B cell (primary cell): ENCODE measurements around the gene HES5. TPM values are rescaled to one million over a fixed set of nuclear protein-coding genes. Genes with fewer than 3 reads are reported as not detected.

ENCODE experiments used
- ATAC-seq: fragments of 200-7000 bp; cut with Tn5 transposase; one replicate; pipeline ENCODE4 v1.10.0; 2021; ENCODE audit warnings: low read depth, mild to moderate bottlenecking, moderate number of reproducible peaks, moderate library complexity
- CTCF ChIA-PET: fragments of 350-600 bp; sonication (Branson Sonifier 250); formaldehyde crosslinking; loops from one replicate; lab custom pipeline; 2021; ENCODE audit warnings: antibody characterized with exemption, inconsistent platforms; lab: Charles Lee
- POLR2A ChIA-PET: fragments of 350-600 bp; sonication (Branson Sonifier 250); formaldehyde crosslinking; loops from one replicate; lab custom pipeline; 2021; ENCODE audit warnings: antibody characterized with exemption; lab: Charles Lee
- DNase-seq: peaks from one replicate; pipeline ENCODE4 v3.0.0; 2013
- H2AFZ ChIP-seq: 2 replicates; pipeline ENCODE4 v1.6.1; 2012; ENCODE audit warnings: mild to moderate bottlenecking, low read depth, low read length; ENCODE audit not compliant: insufficient read depth, poor library complexity, severe bottlenecking
- H3K27ac ChIP-seq, 2 donors: 1 replicate in 1 of 2; 2 replicates in 1 of 2; pipeline ENCODE4 v1.5.1; 2012 to 2013; ENCODE audit warnings: low read length in 2 of 2, mild to moderate bottlenecking in 2 of 2, moderate library complexity in 1 of 2
- H3K27me3 ChIP-seq, 4 experiments: fragments of 200-600 bp in 1 of 4; sonication (generic) in 1 of 4; replicated peaks in 1 of 4; 1 replicate in 2 of 4; 2 replicates in 2 of 4; pipeline versions ENCODE4 v1.6.1 to v1.7.0; 2013 to 2016; ENCODE audit warnings: low read length in 3 of 4, mild to moderate bottlenecking in 2 of 4, mixed read lengths in 1 of 4, moderate library complexity in 1 of 4; ENCODE audit not compliant: insufficient read depth in 4 of 4, control insufficient read depth in 3 of 4; ENCODE audit errors: control extremely low read depth in 1 of 4
- H3K36me3 ChIP-seq, 2 experiments: replicated peaks in 1 of 2; 1 replicate in 1 of 2; 2 replicates in 1 of 2; pipeline versions ENCODE4 v1.6.1 to v1.7.1; 2013; ENCODE audit warnings: low read length in 1 of 2; ENCODE audit not compliant: insufficient read depth in 2 of 2, control insufficient read depth in 1 of 2; ENCODE audit errors: control extremely low read depth in 1 of 2, extremely low read depth in 1 of 2
- H3K4me1 ChIP-seq, 2 donors: fragments of 200-600 bp in 1 of 2; sonication (generic) in 1 of 2; 1 replicate in 1 of 2; 2 replicates in 1 of 2; pipeline versions ENCODE4 v1.5.1 to v1.6.1; 2013 to 2017; ENCODE audit warnings: low read length in 2 of 2; ENCODE audit not compliant: control insufficient read depth in 2 of 2, insufficient read depth in 2 of 2
- H3K4me2 ChIP-seq: replicated peaks from 2 replicates; pipeline ENCODE3; 2012; ENCODE audit warnings: mild to moderate bottlenecking, low read depth, low read length; ENCODE audit not compliant: poor library complexity, severe bottlenecking
- H3K4me3 ChIP-seq, 5 experiments: fragments of 200-600 bp in 1 of 5; sonication (generic) in 1 of 5; 1 replicate in 3 of 5; 2 replicates in 2 of 5; pipeline versions ENCODE4 v1.5.1 to v1.7.0; 2011 to 2016; ENCODE audit warnings: low read length in 4 of 5, mild to moderate bottlenecking in 4 of 5, low read depth in 2 of 5, control low read depth in 1 of 5, moderate library complexity in 1 of 5; ENCODE audit not compliant: insufficient read depth in 1 of 5; ENCODE audit errors: control extremely low read depth in 1 of 5, extremely low read depth in 1 of 5
- H3K79me2 ChIP-seq: fragments of 200-600 bp; sonication (generic); one replicate; pipeline ENCODE4 v1.6.0; 2016; ENCODE audit warnings: low read length; ENCODE audit not compliant: control insufficient read depth, insufficient read depth
- H3K9ac ChIP-seq: fragments of 200-600 bp; sonication (generic); 2 replicates; pipeline ENCODE4 v1.6.1; 2017; ENCODE audit warnings: mild to moderate bottlenecking, low read length, moderate library complexity
- H3K9me3 ChIP-seq, 3 donors: one replicate each; pipeline versions ENCODE4 v1.6.1 to v1.7.1; 2013; ENCODE audit warnings: low read length in 2 of 3; ENCODE audit not compliant: control insufficient read depth in 2 of 3, insufficient read depth in 1 of 3; ENCODE audit errors: control extremely low read depth in 1 of 3
- H4K20me1 ChIP-seq: 2 replicates; pipeline ENCODE4 v1.6.0; 2012; ENCODE audit warnings: mild to moderate bottlenecking, low read length; ENCODE audit not compliant: insufficient read depth, control insufficient read depth, poor library complexity, severe bottlenecking
- H3K27ac Mint-ChIP-seq: one replicate; pipeline ENCODE4 v1.8.0; 2021; ENCODE audit warnings: mixed read lengths
- H3K27me3 Mint-ChIP-seq: one replicate; pipeline ENCODE4 v1.8.0; 2021; ENCODE audit warnings: mixed read lengths
- H3K4me1 Mint-ChIP-seq: one replicate; pipeline ENCODE4 v1.8.0; 2021; ENCODE audit warnings: mixed read lengths
- H3K4me3 Mint-ChIP-seq: one replicate; pipeline ENCODE4 v1.8.0; 2021; ENCODE audit warnings: mixed read lengths
- H3K9me3 Mint-ChIP-seq: one replicate; pipeline ENCODE4 v1.8.0; 2022; ENCODE audit warnings: mixed read lengths; ENCODE audit not compliant: insufficient read depth
- CTCF ChIP-seq: fragments of 200-600 bp; IDR thresholded peaks from one replicate; pipeline ENCODE4 v1.8.0; 2022; ENCODE audit warnings: antibody characterized with exemption, mild to moderate bottlenecking
- EZH2 ChIP-seq: IDR thresholded peaks from 2 replicates; pipeline ENCODE4 v1.6.1; 2012; ENCODE audit warnings: borderline replicate concordance, low read depth, mild to moderate bottlenecking, moderate library complexity, low read length; ENCODE audit not compliant: insufficient read depth, poor library complexity, severe bottlenecking
- WGBS: methylation state at CpG from one replicate; pipeline ENCODE4 v1.1.5; 2013; ENCODE audit warnings: missing lambda C conversion rate; ENCODE audit not compliant: insufficient coverage; 5-methylcytosine and 5-hydroxymethylcytosine counted together
- intact Hi-C: fragments of 100-400 bp; cut with micrococcal nuclease; formaldehyde crosslinking; loops from one replicate; pipeline ENCODE4 v1.10.0; 2022
- polyA plus RNA-seq: library from polyadenylated mRNA; depleted of rRNA; stranded (reverse); fragments of >200 nt; gene quantifications from 2 replicates; pipeline ENCODE4 v1.2.3, GENCODE V29; 2012
- total RNA-seq, 2 donors: library from RNA; stranded (reverse); fragments of 120-200 nt in 1 of 2; gene quantifications; 1 replicate in 1 of 2; 2 replicates in 1 of 2; pipeline versions ENCODE4 v1.2.3 to v1.2.4, GENCODE V29; 2013 to 2022

HES5 gene
- total and polyA plus RNA-seq, 2 donors (not counting 1 experiment from before 2014, with no cell fraction given) = not detected

GRCh38 chr1:2510366-2511155 is 19.5 kb downstream of the HES5 start:
- no peaks in the 10 kb centered on the region for H3K27me3 Mint-ChIP-seq
- H3K27me3 ChIP-seq = no peaks in the 10 kb centered on the region
- whole genome bisulfite sequencing = 92% methylated on average over 23 of the region's 27 CpGs
- H3K9me3 Mint-ChIP-seq = no peaks in the 10 kb centered on the region
- no peak for ATAC-seq
- ChIA-PET CTCF (no interaction called here), POLR2A (no interaction called here)
- H3K79me2 ChIP-seq = no peaks in the 10 kb centered on the region
- no peaks in the 10 kb centered on the region for H3K9me3 ChIP-seq
- intact Hi-C loops = no loop called here
- TF ChIP-seq CTCF (no peak), EZH2 (no peak)
- H2AFZ ChIP-seq = no peak overlapping the region
- H3K4me3 ChIP-seq = no peak overlapping the region
- H4K20me1 ChIP-seq = peaks cover 58% of the 10 kb centered on the region
- H3K36me3 ChIP-seq = peaks cover 0 to 65% of the 10 kb centered on the region in 2 experiments
- no peak overlapping the region for H3K4me2 ChIP-seq
- no peak for DNase-seq
- H3K4me1 ChIP-seq = no peaks in the 10 kb centered on the region
- H3K9ac ChIP-seq = no peak overlapping the region
- no peak overlapping the region for H3K27ac Mint-ChIP-seq
- H3K4me3 Mint-ChIP-seq = no peak overlapping the region
- H3K27ac ChIP-seq = no peak overlapping the region
- no peaks in the 10 kb centered on the region for H3K4me1 Mint-ChIP-seq

- intact Hi-C loops = no loop called here
- TF ChIP-seq EZH2 = no peak
- no peak for TF ChIP-seq CTCF
- no peaks in the 10 kb centered on the region for H3K27me3 ChIP-seq
- H3K9ac ChIP-seq = no peak overlapping the region
- no peaks in the 10 kb centered on the region for H3K9me3 ChIP-seq
- no peaks in the 10 kb centered on the region for H3K79me2 ChIP-seq
- H3K27ac Mint-ChIP-seq = no peak overlapping the region
- no peak overlapping the region for H2AFZ ChIP-seq
- H3K4me1 ChIP-seq = no peaks in the 10 kb centered on the region
- ChIA-PET POLR2A (no interaction called here), CTCF (no interaction called here)
- no peak overlapping the region for H3K4me3 ChIP-seq
- H3K4me3 Mint-ChIP-seq = no peak overlapping the region
- DNase-seq = no peak
- no peaks in the 10 kb centered on the region for H3K27me3 Mint-ChIP-seq
- peaks cover 52% of the 10 kb centered on the region for H4K20me1 ChIP-seq
- H3K4me2 ChIP-seq = no peak overlapping the region
- peaks cover 0 to 57% of the 10 kb centered on the region in 2 experiments for H3K36me3 ChIP-seq
- WGBS = 90% methylated on average over 11 of the region's 11 CpGs
- H3K9me3 Mint-ChIP-seq = no peaks in the 10 kb centered on the region
- H3K4me1 Mint-ChIP-seq = no peaks in the 10 kb centered on the region
- no peak for ATAC-seq
- no peak overlapping the region for H3K27ac ChIP-seq
Measured at GRCh38 chr1:2509589-2509988, 20.5 kb downstream of the HES5 start.
